ENCODE data around the gene EEPD1.
"Not testable (repeated sequence)": the region's sequence is repeated elsewhere in the genome, so short reads cannot be mapped to it uniquely, and the experiment has no call there.

The EEPD1 gene

GRCh38 chr7:36321284-36321683 is 168.2 kb downstream of the EEPD1 start:
- not testable (repeated sequence) for DNase-seq (ENCODE audit: low read depth)

- DNase-seq (ENCODE audit: low read depth): no peak
These were observed 183.3 kb downstream of the EEPD1 start for GRCh38 chr7:36336390-36336789.

- no peak for DNase-seq (ENCODE audit: low read depth)
These were observed 185.2 kb downstream of the EEPD1 start for GRCh38 chr7:36338256-36338655.

GRCh38 chr7:36343548-36343947 is 190.5 kb downstream of the EEPD1 start:
- no peak for DNase-seq (ENCODE audit: low read depth)

DNA sequence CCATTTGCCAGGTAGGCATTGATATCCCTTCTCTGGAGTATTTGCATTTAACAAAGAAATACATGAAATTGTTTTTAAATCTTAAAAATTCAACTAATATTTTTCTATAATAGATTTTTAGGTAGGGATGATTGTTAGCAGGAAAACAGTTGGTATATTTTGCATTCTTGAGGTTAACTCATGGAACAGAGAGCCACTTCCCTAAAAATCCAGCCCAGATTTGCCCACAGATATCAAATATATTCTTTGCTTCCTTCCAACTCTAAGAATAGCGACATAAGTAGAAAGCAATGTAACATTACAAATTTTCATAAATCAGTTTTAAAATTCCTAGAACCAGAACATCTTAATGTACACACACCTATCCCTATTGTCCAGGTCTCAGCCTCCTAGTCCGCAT is 191.6 kb downstream of the EEPD1 start:
- DNase-seq (ENCODE audit: low read depth): no peak

GRCh38 chr7:36346260-36346831 is 193.3 kb downstream of the EEPD1 start:
- peak; percentile 65 for DNase-seq (ENCODE audit: low read depth)

- DNase-seq (ENCODE audit: low read depth): no peak
These were observed 195.2 kb downstream of the EEPD1 start for GRCh38 chr7:36348256-36348655.

DNA sequence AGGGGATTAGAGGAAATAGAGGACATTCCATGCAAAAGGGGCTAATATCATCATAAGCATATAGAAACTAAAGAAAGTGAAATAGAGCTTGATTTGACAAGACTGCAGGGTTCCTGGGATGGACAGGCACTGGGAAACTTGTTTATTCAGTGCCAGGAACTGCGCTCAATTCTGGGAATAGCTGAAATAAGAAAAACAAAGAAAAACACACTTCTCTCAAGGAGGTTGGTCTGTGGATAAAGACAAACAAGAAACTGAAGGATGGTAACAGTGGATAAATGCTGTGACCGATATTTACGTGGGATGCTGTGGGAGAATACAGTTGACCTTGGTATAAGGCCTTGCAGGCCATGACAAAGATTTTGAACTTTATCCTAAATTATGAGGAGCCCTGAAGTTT is 195.7 kb downstream of the EEPD1 start:
- DNase-seq (ENCODE audit: low read depth): no peak

- peak; percentile 64 for DNase-seq (ENCODE audit: low read depth)
These were observed 196.6 kb downstream of the EEPD1 start for GRCh38 chr7:36349626-36350025.
